ENCODE measurements around the gene AP3S2.

DNA sequence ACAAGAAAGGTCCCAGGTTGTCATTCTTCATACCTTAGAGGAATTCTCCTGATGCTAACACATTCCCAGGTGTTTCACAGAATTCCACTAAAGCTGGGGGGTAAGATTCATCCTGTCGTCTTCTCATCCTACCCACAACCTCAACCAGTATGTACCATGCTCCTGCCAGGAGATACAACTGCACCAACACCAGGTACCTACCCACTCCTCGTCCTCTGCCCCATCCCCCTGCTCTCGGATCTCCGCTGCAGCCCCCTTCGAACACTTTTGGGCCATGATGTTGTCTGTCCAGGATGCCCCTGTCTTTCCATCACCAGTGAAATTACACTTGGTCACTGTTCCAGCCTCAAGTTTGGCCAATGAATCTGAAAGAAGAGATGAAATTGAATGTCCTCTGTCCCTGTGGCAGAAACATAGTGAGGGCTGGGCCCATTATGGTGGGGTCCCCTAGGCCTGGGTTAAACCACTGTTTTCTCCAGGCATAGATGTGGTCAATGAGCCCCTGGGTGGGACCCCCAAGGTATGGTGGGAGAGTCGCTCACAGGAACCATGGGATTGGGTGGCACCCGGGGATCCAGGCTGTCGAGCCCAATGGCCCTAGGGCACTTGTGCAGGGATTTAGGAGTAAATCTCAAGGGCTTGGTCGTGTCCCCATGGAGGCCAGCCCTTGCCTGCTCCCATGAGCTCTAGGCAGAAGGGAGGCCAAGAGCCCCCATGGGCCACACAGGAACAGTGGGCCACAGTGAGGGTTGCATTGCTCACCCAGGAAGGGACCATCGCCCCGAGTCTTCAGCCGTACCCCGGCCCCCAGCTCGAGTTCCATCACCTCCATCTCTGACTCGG, 9.4 kb upstream of the AP3S2 start:
- no peak for TF ChIP-seq POLR2A (IDR thresholded peaks at IDR 0.05)
- TF ChIP-seq, protein P1, sequence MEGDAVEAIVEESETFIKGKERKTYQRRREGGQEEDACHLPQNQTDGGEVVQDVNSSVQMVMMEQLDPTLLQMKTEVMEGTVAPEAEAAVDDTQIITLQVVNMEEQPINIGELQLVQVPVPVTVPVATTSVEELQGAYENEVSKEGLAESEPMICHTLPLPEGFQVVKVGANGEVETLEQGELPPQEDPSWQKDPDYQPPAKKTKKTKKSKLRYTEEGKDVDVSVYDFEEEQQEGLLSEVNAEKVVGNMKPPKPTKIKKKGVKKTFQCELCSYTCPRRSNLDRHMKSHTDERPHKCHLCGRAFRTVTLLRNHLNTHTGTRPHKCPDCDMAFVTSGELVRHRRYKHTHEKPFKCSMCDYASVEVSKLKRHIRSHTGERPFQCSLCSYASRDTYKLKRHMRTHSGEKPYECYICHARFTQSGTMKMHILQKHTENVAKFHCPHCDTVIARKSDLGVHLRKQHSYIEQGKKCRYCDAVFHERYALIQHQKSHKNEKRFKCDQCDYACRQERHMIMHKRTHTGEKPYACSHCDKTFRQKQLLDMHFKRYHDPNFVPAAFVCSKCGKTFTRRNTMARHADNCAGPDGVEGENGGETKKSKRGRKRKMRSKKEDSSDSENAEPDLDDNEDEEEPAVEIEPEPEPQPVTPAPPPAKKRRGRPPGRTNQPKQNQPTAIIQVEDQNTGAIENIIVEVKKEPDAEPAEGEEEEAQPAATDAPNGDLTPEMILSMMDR (IDR thresholded peaks at IDR 0.05): no peak
